GM20431 (cell line): ENCODE results near the gene ROM1.
"Not testable (repeated sequence)": the region's sequence is repeated elsewhere in the genome, so short reads cannot be mapped to it uniquely, and the experiment has no call there.

Experiments used
- in situ Hi-C: fragments of 300-500 bp; cut with MseI, MboI; formaldehyde crosslinking; loops from one replicate; pipeline ENCODE4 v1.15.0; 2020; ENCODE audit warnings: low sequenced_read_pairs; ENCODE audit not compliant: unreplicated experiment

The ROM1 gene

GRCh38 chr11:62612366-62613290 is at the start of gene ROM1, which contains the start of gene EML3:
Gene ROM1 (plus strand): TSS chr11:62613257. CDS start chr11:62613282, 25 bp downstream.
Gene EML3 (minus strand): TSS chr11:62612775. CDS start chr11:62612457, 318 bp downstream.
- in situ Hi-C loops: no loop called here

- in situ Hi-C loops: no loop called here
Observed at GRCh38 chr11:62565100-62565802, 47.8 kb upstream of the ROM1 start.

GRCh38 chr11:62566247-62566646 is 46.8 kb upstream of the ROM1 start:
- in situ Hi-C loops: no loop called here

- in situ Hi-C loops: no loop called here
Observed at GRCh38 chr11:62567018-62567633, 45.9 kb upstream of the ROM1 start.

GRCh38 chr11:62569611-62570010 is 43.4 kb upstream of the ROM1 start:
- in situ Hi-C loops: no loop called here

GRCh38 chr11:62570903-62571302 is 42.2 kb upstream of the ROM1 start:
- in situ Hi-C loops: not testable (repeated sequence)

- in situ Hi-C loops: not testable (repeated sequence)
Observed at GRCh38 chr11:62571493-62571892, 41.6 kb upstream of the ROM1 start.

- in situ Hi-C loops: no loop called here
Observed at GRCh38 chr11:62572431-62572830, 40.6 kb upstream of the ROM1 start.

- in situ Hi-C loops: no loop called here
Observed at GRCh38 chr11:62573006-62573591, 40.0 kb upstream of the ROM1 start.

- in situ Hi-C loops: no loop called here
Observed at GRCh38 chr11:62573592-62574362, 39.3 kb upstream of the ROM1 start, which contains the start of gene EEF1G. Gene EEF1G (minus strand): TSS chr11:62573891. CDS start chr11:62573842, 49 bp downstream.

- in situ Hi-C loops: no loop called here
Observed at GRCh38 chr11:62574363-62575071, 38.5 kb upstream of the ROM1 start.

- in situ Hi-C loops: no loop called here
Observed at GRCh38 chr11:62575156-62575555, 37.9 kb upstream of the ROM1 start.

- in situ Hi-C loops: no loop called here
Observed at GRCh38 chr11:62575837-62576236, 37.2 kb upstream of the ROM1 start.

GRCh38 chr11:62577046-62577714 is 35.9 kb upstream of the ROM1 start:
- in situ Hi-C loops: no loop called here

GRCh38 chr11:62578541-62578940 is 34.5 kb upstream of the ROM1 start:
- in situ Hi-C loops: no loop called here

GRCh38 chr11:62579252-62579651 is 33.8 kb upstream of the ROM1 start:
- in situ Hi-C loops: no loop called here

- in situ Hi-C loops: no loop called here
Observed at GRCh38 chr11:62580959-62581715, 31.9 kb upstream of the ROM1 start.

GRCh38 chr11:62581735-62582134 is 31.3 kb upstream of the ROM1 start:
- in situ Hi-C loops: not testable (repeated sequence)
